ENCODE data around the gene WDR44.
A peak's percentile ranks its signal among the peaks of the same experiment; 100 is the strongest.

DNA sequence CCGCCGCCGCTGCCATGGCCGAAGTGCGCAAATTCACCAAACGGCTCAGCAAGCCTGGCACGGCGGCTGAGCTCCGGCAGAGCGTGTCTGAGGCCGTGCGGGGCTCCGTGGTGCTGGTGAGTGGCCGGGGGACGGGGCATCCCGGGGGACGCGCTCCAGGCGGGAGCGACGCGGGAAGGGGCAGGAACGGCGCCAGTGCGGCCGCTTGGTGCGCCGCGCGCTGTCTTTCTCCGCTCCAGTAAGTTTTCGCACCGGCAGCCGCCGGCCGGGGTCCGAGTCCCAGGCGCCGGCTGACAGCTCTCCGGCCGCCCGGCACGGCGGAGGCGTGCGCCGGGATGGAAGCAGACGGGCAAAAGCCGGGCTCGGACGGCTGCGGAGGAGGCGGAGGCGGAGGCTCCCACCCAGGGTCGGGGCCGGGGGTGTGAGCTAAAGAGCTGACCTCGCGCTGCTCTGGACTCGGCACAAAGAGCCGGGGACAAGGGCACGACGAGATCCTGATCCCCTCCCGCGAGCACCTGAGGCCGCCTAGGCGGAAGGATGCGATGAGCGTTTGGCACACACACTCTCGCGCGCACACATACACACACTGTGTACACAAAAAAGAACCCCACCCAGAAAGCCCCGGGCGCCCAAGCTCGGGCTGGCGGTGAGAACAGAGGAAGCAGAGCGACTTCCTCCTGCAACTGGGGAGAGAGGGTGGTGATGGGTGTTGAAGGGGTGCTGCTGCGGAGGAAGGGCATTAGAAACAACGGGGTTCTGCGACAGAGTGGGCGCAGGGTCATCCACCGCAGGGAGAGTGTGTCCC, 150.3 kb downstream of the WDR44 start:
- no peak for TF ChIP-seq RCOR1 (IDR thresholded peaks at IDR 0.05; ENCODE audit: low read depth, low read length)
- TF ChIP-seq EHMT2 (IDR thresholded peaks at IDR 0.05; ENCODE audit: low read depth), result no peak
- no peak for TF ChIP-seq EP300 (IDR thresholded peaks at IDR 0.05)
- TF ChIP-seq, protein P1, sequence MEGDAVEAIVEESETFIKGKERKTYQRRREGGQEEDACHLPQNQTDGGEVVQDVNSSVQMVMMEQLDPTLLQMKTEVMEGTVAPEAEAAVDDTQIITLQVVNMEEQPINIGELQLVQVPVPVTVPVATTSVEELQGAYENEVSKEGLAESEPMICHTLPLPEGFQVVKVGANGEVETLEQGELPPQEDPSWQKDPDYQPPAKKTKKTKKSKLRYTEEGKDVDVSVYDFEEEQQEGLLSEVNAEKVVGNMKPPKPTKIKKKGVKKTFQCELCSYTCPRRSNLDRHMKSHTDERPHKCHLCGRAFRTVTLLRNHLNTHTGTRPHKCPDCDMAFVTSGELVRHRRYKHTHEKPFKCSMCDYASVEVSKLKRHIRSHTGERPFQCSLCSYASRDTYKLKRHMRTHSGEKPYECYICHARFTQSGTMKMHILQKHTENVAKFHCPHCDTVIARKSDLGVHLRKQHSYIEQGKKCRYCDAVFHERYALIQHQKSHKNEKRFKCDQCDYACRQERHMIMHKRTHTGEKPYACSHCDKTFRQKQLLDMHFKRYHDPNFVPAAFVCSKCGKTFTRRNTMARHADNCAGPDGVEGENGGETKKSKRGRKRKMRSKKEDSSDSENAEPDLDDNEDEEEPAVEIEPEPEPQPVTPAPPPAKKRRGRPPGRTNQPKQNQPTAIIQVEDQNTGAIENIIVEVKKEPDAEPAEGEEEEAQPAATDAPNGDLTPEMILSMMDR (IDR thresholded peaks at IDR 0.05), result no peak
- TF ChIP-seq, protein P2, sequence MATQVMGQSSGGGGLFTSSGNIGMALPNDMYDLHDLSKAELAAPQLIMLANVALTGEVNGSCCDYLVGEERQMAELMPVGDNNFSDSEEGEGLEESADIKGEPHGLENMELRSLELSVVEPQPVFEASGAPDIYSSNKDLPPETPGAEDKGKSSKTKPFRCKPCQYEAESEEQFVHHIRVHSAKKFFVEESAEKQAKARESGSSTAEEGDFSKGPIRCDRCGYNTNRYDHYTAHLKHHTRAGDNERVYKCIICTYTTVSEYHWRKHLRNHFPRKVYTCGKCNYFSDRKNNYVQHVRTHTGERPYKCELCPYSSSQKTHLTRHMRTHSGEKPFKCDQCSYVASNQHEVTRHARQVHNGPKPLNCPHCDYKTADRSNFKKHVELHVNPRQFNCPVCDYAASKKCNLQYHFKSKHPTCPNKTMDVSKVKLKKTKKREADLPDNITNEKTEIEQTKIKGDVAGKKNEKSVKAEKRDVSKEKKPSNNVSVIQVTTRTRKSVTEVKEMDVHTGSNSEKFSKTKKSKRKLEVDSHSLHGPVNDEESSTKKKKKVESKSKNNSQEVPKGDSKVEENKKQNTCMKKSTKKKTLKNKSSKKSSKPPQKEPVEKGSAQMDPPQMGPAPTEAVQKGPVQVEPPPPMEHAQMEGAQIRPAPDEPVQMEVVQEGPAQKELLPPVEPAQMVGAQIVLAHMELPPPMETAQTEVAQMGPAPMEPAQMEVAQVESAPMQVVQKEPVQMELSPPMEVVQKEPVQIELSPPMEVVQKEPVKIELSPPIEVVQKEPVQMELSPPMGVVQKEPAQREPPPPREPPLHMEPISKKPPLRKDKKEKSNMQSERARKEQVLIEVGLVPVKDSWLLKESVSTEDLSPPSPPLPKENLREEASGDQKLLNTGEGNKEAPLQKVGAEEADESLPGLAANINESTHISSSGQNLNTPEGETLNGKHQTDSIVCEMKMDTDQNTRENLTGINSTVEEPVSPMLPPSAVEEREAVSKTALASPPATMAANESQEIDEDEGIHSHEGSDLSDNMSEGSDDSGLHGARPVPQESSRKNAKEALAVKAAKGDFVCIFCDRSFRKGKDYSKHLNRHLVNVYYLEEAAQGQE (IDR thresholded peaks at IDR 0.05), result peak; percentile 37; the same call in 1 of the 2 replicates
- TF ChIP-seq, protein P3, sequence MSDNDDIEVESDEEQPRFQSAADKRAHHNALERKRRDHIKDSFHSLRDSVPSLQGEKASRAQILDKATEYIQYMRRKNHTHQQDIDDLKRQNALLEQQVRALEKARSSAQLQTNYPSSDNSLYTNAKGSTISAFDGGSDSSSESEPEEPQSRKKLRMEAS (IDR thresholded peaks at IDR 0.05), result no peak; the same call in 1 of the 2 replicates
- TF ChIP-seq POLR2A (IDR thresholded peaks at IDR 0.05; ENCODE audit: low read length), result no peak
